PC-9 (cell line): ENCODE data around the gene GMDS. TPM values are rescaled to one million over a fixed set of nuclear protein-coding genes. Genes with fewer than 3 reads are reported as not detected.

Experiments
- BruUV-seq: library from RNA; stranded (reverse); fragments of 400-500 nt; replicated peaks from 2 replicates; lab custom pipeline; 2021; lab: Mats Ljungman, UMichigan
- CTCF ChIA-PET: fragments of 300-600 bp; sonication (Branson Sonifier 250); formaldehyde crosslinking; loops from one replicate; lab custom pipeline; 2022; ENCODE audit warnings: antibody characterized with exemption; lab: Charles Lee
- POLR2A ChIA-PET: fragments of 300-600 bp; sonication (Branson Sonifier 250); formaldehyde crosslinking; loops from one replicate; lab custom pipeline; 2022; ENCODE audit warnings: antibody characterized with exemption; ENCODE audit not compliant: unreplicated experiment; lab: Charles Lee
- DNase-seq, 2 experiments: peaks; one replicate each; pipeline versions ENCODE4 v3.0.0 to v3.0.0-alpha.2; 2015 to 2022; ENCODE audit warnings: mixed read lengths in 1 of 2
- H2AFZ ChIP-seq: fragments of 200-600 bp; sonication (generic); 2 replicates; pipeline ENCODE4 v1.8.1; 2017; ENCODE audit warnings: antibody characterized with exemption
- H3F3A ChIP-seq: fragments of 200-600 bp; sonication (generic); 2 replicates; pipeline ENCODE4 v1.8.1; 2017; ENCODE audit warnings: antibody characterized with exemption, mild to moderate bottlenecking, low read depth; ENCODE audit not compliant: insufficient read depth
- H3K27ac ChIP-seq: fragments of 200-600 bp; sonication (generic); 2 replicates; pipeline ENCODE4 v1.6.1; 2016; ENCODE audit warnings: mixed run types
- H3K27me3 ChIP-seq: fragments of 200-600 bp; sonication (generic); 2 replicates; pipeline ENCODE4 v1.6.1; 2016; ENCODE audit warnings: low read depth, mixed run types; ENCODE audit not compliant: insufficient read depth
- H3K36me3 ChIP-seq: fragments of 200-600 bp; sonication (generic); 2 replicates; pipeline ENCODE4 v1.6.1; 2016; ENCODE audit warnings: low read depth, mixed run types
- H3K4me1 ChIP-seq: fragments of 200-600 bp; sonication (generic); replicated peaks from 2 replicates; pipeline ENCODE4 v1.6.1; 2016; ENCODE audit warnings: mixed run types; ENCODE audit not compliant: insufficient read depth
- H3K4me2 ChIP-seq: fragments of 200-600 bp; sonication (generic); 2 replicates; pipeline ENCODE4 v1.6.1; 2017; ENCODE audit warnings: mixed run types
- H3K4me3 ChIP-seq: fragments of 200-600 bp; sonication (generic); 2 replicates; pipeline ENCODE4 v1.6.1; 2016; ENCODE audit warnings: mixed run types
- H3K79me2 ChIP-seq: fragments of 200-600 bp; sonication (generic); 2 replicates; pipeline ENCODE4 v1.6.1; 2017; ENCODE audit warnings: low read depth, mixed run types
- H3K9me2 ChIP-seq: fragments of 200-600 bp; sonication (generic); 2 replicates; pipeline ENCODE4 v1.8.1; 2017; ENCODE audit warnings: mild to moderate bottlenecking; ENCODE audit not compliant: insufficient read depth
- H3K9me3 ChIP-seq: fragments of 200-600 bp; sonication (generic); 2 replicates; pipeline ENCODE4 v1.8.1; 2016; ENCODE audit warnings: low read depth; ENCODE audit not compliant: insufficient read depth
- H4K20me1 ChIP-seq: fragments of 200-600 bp; sonication (generic); 2 replicates; pipeline ENCODE4 v1.8.1; 2017; ENCODE audit not compliant: insufficient read depth
- EZH2 ChIP-seq: fragments of 200-600 bp; sonication (generic); IDR thresholded peaks from 2 replicates; pipeline ENCODE4 v1.8.0; 2017; ENCODE audit warnings: antibody characterized with exemption, low read depth
- intact Hi-C: fragments of 100-400 bp; cut with micrococcal nuclease; formaldehyde crosslinking; loops from one replicate; pipeline ENCODE4 v1.10.0; 2022; ENCODE audit not compliant: unreplicated experiment
- total RNA-seq: library from RNA; stranded (reverse); gene quantifications from 2 replicates; pipeline ENCODE4 v1.2.3, GENCODE V29; 2021
- TF ChIP-seq, protein P1 (sequence below): fragments of 200-600 bp; sonication (generic); conservative IDR thresholded peaks from 2 replicates; pipeline ENCODE4 v1.6.1; 2017; ENCODE audit warnings: mixed run types, antibody characterized with exemption, mild to moderate bottlenecking, moderate library complexity

GMDS gene
- total RNA-seq, 1 experiment from 2014 or later = 30.1 TPM

- H3K27ac ChIP-seq = no peak overlapping the region
- no TSS peak for BruUV-seq
- CTCF ChIA-PET = no interaction called here
- no peak overlapping the region for H2AFZ ChIP-seq
- no peaks in the 10 kb centered on the region for H3K9me3 ChIP-seq
- no peaks in the 10 kb centered on the region for H3K27me3 ChIP-seq
- H3K4me2 ChIP-seq = no peak overlapping the region
- no peak for TF ChIP-seq EZH2
- TF ChIP-seq, protein P1, sequence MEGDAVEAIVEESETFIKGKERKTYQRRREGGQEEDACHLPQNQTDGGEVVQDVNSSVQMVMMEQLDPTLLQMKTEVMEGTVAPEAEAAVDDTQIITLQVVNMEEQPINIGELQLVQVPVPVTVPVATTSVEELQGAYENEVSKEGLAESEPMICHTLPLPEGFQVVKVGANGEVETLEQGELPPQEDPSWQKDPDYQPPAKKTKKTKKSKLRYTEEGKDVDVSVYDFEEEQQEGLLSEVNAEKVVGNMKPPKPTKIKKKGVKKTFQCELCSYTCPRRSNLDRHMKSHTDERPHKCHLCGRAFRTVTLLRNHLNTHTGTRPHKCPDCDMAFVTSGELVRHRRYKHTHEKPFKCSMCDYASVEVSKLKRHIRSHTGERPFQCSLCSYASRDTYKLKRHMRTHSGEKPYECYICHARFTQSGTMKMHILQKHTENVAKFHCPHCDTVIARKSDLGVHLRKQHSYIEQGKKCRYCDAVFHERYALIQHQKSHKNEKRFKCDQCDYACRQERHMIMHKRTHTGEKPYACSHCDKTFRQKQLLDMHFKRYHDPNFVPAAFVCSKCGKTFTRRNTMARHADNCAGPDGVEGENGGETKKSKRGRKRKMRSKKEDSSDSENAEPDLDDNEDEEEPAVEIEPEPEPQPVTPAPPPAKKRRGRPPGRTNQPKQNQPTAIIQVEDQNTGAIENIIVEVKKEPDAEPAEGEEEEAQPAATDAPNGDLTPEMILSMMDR = no peak
- H4K20me1 ChIP-seq = no peaks in the 10 kb centered on the region
- H3F3A ChIP-seq = no peaks in the 10 kb centered on the region
- H3K9me2 ChIP-seq = no peaks in the 10 kb centered on the region
- no peaks in the 10 kb centered on the region for H3K4me1 ChIP-seq
- no peak overlapping the region for H3K4me3 ChIP-seq
- POLR2A ChIA-PET = no interaction called here
- no peaks in the 10 kb centered on the region for H3K79me2 ChIP-seq
- no peak for DNase-seq
- no peaks in the 10 kb centered on the region for H3K36me3 ChIP-seq
- intact Hi-C loops = no loop called here
Observed at GRCh38 chr6:2204272-2204671, 41.1 kb downstream of the GMDS start.

GRCh38 chr6:2203264-2203663 lies 42.1 kb downstream of the GMDS start:
- H3K4me3 ChIP-seq = no peak overlapping the region
- H3K79me2 ChIP-seq = no peaks in the 10 kb centered on the region
- TF ChIP-seq, protein P1 = no peak
- ChIA-PET POLR2A (no interaction called here), CTCF (no interaction called here)
- no peaks in the 10 kb centered on the region for H3K36me3 ChIP-seq
- no peaks in the 10 kb centered on the region for H3K9me2 ChIP-seq
- no peak overlapping the region for H3K4me2 ChIP-seq
- H3F3A ChIP-seq = no peaks in the 10 kb centered on the region
- no TSS peak for BruUV-seq
- intact Hi-C loops = no loop called here
- no peaks in the 10 kb centered on the region for H3K9me3 ChIP-seq
- H3K27me3 ChIP-seq = no peaks in the 10 kb centered on the region
- no peak overlapping the region for H3K27ac ChIP-seq
- no peaks in the 10 kb centered on the region for H4K20me1 ChIP-seq
- DNase-seq = no peak
- no peaks in the 10 kb centered on the region for H3K4me1 ChIP-seq
- H2AFZ ChIP-seq = no peak overlapping the region

DNA sequence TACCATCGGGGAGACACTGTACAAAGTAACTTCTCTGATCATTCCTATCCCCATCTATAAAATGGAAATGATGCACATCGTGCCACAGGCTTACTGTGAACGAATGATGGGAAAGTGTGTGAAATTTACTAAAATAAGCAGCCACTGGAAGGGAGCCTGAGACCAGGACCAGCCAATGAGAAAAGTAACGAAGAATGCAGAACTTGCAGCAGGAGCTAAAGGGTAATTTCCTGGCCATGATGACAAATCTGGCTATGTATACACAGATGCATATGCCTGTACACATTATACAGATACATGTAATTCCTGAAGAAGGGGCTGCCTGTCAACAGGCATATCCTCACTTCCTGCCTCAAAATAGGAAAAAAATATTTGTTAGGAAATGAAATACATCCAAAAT lies 47.4 kb downstream of the GMDS start:
- DNase-seq = no peak
- Histone ChIP-seq H4K20me1 (no peaks in the 10 kb centered on the region), H3K27ac (no peak overlapping the region), H2AFZ (no peak overlapping the region), H3K9me3 (no peaks in the 10 kb centered on the region), H3K27me3 (no peaks in the 10 kb centered on the region), H3F3A (no peaks in the 10 kb centered on the region; the same call in 1 of the 2 replicates), H3K36me3 (no peaks in the 10 kb centered on the region), H3K4me1 (peaks cover 9% of the 10 kb centered on the region; the same call in 1 of the 2 replicates), H3K9me2 (no peaks in the 10 kb centered on the region), H3K4me3 (no peak overlapping the region), H3K79me2 (no peaks in the 10 kb centered on the region), H3K4me2 (no peak overlapping the region)
- TF ChIP-seq, protein P1 = no peak
- TF ChIP-seq EZH2 = no peak
- intact Hi-C loops = loop anchor here (2.0 to 5.0 kb wide), 5 partner anchors 47 to 601 kb away; partner anchors contain the start of gene GMDS
- ChIA-PET POLR2A (no interaction called here), CTCF (no interaction called here)
- BruUV-seq = no TSS peak
